ENCODE results near the gene TTC22.

TTC22 gene

GRCh38 chr1:54806931-54807611 lies 5.9 kb upstream of the TTC22 start:
- DNase-seq, result peak; percentile 64

- DNase-seq, result no peak
Observed at GRCh38 chr1:54805981-54806381, 4.9 kb upstream of the TTC22 start.

GRCh38 chr1:54805466-54805865 lies 4.3 kb upstream of the TTC22 start:
- no peak for DNase-seq

GRCh38 chr1:54804471-54805132 lies 3.5 kb upstream of the TTC22 start:
- no peak for DNase-seq

- DNase-seq, result no peak
Observed at GRCh38 chr1:54803761-54804470, 2.8 kb upstream of the TTC22 start.

- DNase-seq, result no peak
Observed at GRCh38 chr1:54800041-54800898, 853 bp downstream of the TTC22 start.

GRCh38 chr1:54798769-54799641 lies 2.1 kb downstream of the TTC22 start:
- DNase-seq, result peak; percentile 15

GRCh38 chr1:54798206-54798605 lies 2.9 kb downstream of the TTC22 start:
- no peak for DNase-seq

- no peak for DNase-seq
Observed at GRCh38 chr1:54796902-54797301, 4.2 kb downstream of the TTC22 start.

- no peak for DNase-seq
Observed at GRCh38 chr1:54795841-54796468, 5.2 kb downstream of the TTC22 start.

GRCh38 chr1:54795356-54795665 lies 5.8 kb downstream of the TTC22 start:
- DNase-seq, result no peak

- no peak for DNase-seq
Observed at GRCh38 chr1:54794451-54795355, 6.4 kb downstream of the TTC22 start.

- DNase-seq, result no peak
Observed at GRCh38 chr1:54792686-54793282, 8.3 kb downstream of the TTC22 start.

GRCh38 chr1:54791880-54792522 lies 9.1 kb downstream of the TTC22 start:
- peak; percentile 34 for DNase-seq

GRCh38 chr1:54788459-54788858 lies 12.7 kb downstream of the TTC22 start:
- no peak for DNase-seq

GRCh38 chr1:54787604-54788003 lies 13.5 kb downstream of the TTC22 start:
- no peak for DNase-seq

GRCh38 chr1:54786778-54787177 lies 14.3 kb downstream of the TTC22 start:
- DNase-seq, result no peak

GRCh38 chr1:54784066-54784465 lies 17.1 kb downstream of the TTC22 start:
- no peak for DNase-seq

GRCh38 chr1:54782588-54782987 lies 18.5 kb downstream of the TTC22 start:
- no peak for DNase-seq

- DNase-seq, result no peak
Observed at GRCh38 chr1:54782156-54782555, 19.0 kb downstream of the TTC22 start.
